Prostate gland (tissue), 2 donors: ENCODE results near the gene PPP1R14C.

Experiments
- POLR2A ChIP-seq: fragments of 450-650 bp; IDR thresholded peaks from one replicate; pipeline ENCODE4 v1.6.1; 2016; ENCODE audit warnings: antibody characterized with exemption, mild to moderate bottlenecking
- POLR2AphosphoS5 ChIP-seq: sonication (generic); formaldehyde crosslinking; IDR thresholded peaks from one replicate; pipeline ENCODE4 v1.6.1; 2017; ENCODE audit warnings: antibody characterized with exemption
- TF ChIP-seq, protein P1 (sequence below), 4 experiments: fragments of 200-600 bp in 2 of 4; fragments of 450-650 bp in 2 of 4; sonication (generic) in 2 of 4; IDR thresholded peaks; 1 replicate in 3 of 4; 2 replicates in 1 of 4; pipeline ENCODE4 v1.5.1; 2016 to 2019; ENCODE audit warnings: antibody characterized with exemption in 4 of 4, mild to moderate bottlenecking in 2 of 4, moderate library complexity in 2 of 4

DNA sequence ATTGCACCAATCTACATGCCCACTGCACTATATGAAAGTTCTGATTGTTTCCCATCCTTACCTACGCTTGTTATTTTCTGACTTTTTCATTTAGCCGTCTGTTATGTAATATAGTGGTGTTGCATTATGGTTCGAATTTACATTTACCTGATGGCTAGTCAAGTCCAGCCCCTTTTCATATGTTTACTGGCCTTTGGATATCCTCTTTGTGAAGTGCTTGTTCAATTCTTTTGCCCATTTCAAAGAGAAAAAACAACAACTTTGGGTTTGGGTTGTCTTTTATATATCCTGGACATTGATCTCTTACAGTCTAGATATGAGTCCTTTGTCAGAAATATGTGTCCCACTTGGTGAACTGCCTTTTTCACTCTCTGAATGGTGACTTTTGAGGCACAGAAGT is 21.1 kb downstream of the PPP1R14C start:
- TF ChIP-seq, protein P1, sequence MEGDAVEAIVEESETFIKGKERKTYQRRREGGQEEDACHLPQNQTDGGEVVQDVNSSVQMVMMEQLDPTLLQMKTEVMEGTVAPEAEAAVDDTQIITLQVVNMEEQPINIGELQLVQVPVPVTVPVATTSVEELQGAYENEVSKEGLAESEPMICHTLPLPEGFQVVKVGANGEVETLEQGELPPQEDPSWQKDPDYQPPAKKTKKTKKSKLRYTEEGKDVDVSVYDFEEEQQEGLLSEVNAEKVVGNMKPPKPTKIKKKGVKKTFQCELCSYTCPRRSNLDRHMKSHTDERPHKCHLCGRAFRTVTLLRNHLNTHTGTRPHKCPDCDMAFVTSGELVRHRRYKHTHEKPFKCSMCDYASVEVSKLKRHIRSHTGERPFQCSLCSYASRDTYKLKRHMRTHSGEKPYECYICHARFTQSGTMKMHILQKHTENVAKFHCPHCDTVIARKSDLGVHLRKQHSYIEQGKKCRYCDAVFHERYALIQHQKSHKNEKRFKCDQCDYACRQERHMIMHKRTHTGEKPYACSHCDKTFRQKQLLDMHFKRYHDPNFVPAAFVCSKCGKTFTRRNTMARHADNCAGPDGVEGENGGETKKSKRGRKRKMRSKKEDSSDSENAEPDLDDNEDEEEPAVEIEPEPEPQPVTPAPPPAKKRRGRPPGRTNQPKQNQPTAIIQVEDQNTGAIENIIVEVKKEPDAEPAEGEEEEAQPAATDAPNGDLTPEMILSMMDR (IDR thresholded peaks at IDR 0.05): no peak
- no peak for TF ChIP-seq POLR2AphosphoS5
- TF ChIP-seq POLR2A: no peak
